Esophagus muscularis mucosa (tissue), 3 donors: ENCODE data around the gene CKAP2L.
"Not testable (repeated sequence)": the region's sequence is repeated elsewhere in the genome, so short reads cannot be mapped to it uniquely, and the experiment has no call there.

ENCODE experiments used
- CTCF ChIP-seq, 3 experiments: fragments of 200-600 bp in 2 of 3; fragments of 450-650 bp in 1 of 3; sonication (generic) in 2 of 3; IDR thresholded peaks; one replicate each; pipeline ENCODE4 v1.5.1; 2017 to 2019; ENCODE audit warnings: antibody characterized with exemption in 3 of 3, mild to moderate bottlenecking in 2 of 3, moderate library complexity in 1 of 3
- POLR2A ChIP-seq: fragments of 450-650 bp; IDR thresholded peaks from one replicate; pipeline ENCODE4 v1.6.1; 2017; ENCODE audit warnings: antibody characterized with exemption, moderate library complexity, mild to moderate bottlenecking, low read depth

- not testable (repeated sequence) for TF ChIP-seq CTCF (IDR thresholded peaks at IDR 0.05); POLR2A
These were observed 47.5 kb downstream of the CKAP2L start for GRCh38 chr2:112716826-112717352.
